NCI-H510A (cell line): ENCODE results near the gene GUCD1.
"Not testable (repeated sequence)": the region's sequence is repeated elsewhere in the genome, so short reads cannot be mapped to it uniquely, and the experiment has no call there.

Experiments used
- DNase-seq: peaks from one replicate; lab custom pipeline; 2025; lab: John Stamatoyannopoulos, UW

Gene GUCD1

DNA sequence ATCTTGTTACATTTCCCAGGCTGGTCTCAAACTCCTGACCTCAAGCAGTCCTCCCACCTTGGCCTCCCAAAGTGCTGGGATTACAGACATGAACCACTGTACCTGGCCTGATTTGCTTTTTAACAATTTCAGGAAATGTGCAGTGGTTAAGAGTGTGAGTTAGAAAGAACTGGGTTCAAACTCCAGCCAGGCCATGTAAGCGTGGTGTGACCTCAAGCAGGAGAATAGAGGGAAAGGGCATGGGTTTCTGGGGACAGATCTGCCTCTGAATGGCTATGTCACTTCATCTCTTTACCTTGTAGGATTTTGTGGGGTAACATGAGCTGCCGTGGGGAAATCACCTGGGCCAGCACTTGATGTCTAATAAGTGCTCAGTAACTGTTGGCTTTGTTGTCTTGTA lies 10.1 kb upstream of the GUCD1 start:
- no peak for DNase-seq

DNA sequence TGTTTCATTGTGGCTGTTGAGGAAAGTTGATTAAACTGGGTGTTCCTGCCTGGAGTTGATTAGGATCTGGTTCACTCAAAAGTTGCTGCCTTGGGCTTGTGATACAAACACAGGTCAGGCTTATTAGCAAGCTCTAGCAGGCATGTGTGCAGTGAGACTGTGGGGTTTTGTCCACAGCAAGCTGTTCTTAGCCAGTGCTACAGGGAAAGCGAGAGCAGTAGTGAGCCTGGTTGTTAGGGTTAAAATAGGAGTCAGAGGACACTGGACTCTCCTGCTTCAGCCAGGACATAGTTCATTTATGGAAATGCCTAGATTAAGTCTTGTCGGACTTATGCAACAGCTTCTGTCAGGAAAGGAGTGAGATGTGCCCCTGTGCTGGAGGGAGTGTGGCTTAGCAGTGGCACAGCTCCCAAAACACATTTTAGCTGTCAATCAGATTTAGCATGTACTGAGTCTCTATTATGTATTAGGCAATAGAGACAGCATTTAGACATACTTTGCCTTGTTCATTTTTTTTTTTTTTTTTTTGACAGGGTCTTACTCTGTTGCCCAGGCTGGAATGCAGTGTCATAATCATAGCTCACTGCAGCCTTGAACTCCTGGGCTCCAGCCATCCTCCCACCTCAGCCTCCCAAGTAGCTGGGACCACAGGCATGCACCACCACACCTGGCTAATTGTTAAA lies 9.6 kb upstream of the GUCD1 start:
- no peak for DNase-seq

DNA sequence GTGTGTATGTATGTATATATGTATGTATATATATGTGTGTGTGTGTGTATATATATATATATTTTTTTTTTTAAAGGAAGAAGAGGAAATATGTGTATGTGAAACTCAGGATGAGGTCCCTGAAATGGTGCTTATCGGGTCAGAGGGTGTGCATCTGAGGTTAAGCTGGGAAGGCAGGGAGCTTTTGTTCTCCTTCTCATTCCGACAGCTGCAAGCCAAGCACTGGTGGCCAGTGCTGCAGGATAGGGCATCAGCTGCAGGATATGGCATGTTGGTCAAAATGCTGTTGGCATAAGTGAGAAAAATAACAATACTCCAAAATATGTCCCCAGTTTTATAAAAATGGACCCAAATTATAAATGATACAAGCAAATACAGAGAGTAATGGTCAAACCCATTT lies 8.3 kb upstream of the GUCD1 start:
- DNase-seq = no peak

DNA sequence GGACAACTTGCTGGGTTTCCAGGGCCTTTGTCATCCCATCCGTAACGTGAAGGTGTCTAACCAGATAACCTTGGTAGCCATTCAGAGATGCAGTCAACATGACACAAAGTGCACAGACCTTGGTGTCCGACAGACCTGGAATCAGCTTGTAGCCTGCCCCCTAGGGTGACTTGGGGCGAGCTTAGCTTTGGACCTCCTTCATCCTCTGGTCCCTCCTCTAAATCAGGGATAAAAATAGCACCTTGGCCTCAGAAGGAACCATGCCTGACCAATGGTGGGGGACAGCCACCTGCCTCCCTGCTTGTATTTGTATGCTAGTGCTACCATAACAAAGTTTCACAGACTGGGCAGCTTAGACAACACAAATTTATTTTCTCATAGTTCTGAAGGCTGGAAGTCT lies 4.5 kb upstream of the GUCD1 start:
- DNase-seq = no peak

DNA sequence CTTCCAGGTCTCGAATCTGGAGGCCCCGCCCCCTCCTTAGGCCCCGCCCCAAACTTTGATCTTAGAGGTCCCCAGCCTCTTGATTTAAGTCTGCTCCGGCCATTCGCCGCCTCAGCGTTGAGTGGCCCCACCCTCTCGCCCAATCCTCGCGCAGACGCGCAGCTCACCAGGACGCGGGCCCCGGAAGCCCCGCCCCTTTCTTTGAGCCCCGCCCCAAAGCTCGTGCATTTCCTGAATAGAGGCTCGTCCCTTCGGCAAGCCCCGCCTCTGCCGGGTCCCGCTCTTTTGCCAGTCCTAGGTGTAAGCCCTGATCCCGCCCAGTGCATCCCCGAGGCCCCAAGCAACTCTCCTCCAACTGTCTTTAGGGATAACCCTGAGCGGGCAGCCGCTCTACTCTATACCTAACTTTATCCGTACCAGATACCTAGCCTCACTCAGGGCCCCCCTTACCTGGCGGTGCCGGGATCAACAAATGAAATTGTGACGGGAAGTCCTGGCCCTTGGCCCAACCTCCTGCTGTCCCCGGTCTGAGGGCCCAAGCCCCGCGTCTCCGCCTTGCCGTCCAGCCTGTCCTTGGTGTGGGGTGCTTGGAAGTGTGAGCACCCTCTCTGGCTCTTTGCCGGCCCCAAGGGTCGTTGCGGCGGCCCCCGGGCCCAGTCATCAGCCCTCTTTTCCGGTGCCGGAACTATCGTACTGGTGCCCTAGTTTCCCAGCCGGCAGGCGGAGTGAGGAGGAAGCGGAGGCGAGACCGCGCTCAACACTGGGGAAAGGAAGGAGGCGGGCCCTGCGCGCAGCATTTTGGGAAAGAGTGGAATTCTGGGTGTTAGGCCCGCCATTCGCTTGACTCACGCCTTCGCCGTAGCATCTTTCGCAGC lies 464 bp upstream of the GUCD1 start, which contains the start of gene SNRPD3:
TSS of gene SNRPD3 (plus strand) at position 835 of the 875 bp plus-strand sequence. CDS start 1,676 bp downstream, outside the sequence.
- DNase-seq = peak; percentile 88

DNA sequence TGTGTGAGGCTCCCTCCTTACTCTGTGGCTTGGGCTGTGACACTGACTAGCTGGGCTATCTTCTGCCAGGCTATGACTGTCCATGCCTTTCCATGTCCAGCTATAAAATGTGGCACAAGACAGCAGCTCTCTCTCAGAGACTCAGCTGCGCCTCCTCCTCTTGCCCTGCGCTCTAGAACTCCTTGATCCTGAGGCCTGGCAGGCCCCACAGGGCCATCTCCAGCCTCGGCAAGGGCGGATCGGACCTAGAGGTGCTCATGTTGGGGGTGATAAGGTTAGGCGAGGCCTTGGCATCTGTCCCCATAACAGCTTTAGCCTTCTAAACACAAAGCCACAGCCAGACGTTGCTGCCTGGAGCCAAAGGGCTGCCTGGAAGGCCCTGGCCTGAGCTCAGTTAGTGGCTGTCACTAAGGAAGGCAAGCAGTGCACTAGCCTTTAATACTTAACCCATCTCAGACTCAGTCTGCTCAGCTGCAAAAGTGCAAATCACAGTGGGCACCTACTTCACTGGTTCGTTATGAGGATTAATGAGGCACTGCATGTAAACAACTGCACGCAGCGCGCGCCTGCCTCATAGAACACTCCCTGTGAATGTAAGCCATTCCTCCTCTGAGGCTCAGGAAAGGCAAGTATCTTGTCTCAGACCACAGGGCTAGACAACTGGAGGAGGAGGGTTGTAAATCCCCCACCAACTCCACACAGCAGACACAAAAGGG lies 1.2 kb downstream of the GUCD1 start:
- no peak for DNase-seq

DNA sequence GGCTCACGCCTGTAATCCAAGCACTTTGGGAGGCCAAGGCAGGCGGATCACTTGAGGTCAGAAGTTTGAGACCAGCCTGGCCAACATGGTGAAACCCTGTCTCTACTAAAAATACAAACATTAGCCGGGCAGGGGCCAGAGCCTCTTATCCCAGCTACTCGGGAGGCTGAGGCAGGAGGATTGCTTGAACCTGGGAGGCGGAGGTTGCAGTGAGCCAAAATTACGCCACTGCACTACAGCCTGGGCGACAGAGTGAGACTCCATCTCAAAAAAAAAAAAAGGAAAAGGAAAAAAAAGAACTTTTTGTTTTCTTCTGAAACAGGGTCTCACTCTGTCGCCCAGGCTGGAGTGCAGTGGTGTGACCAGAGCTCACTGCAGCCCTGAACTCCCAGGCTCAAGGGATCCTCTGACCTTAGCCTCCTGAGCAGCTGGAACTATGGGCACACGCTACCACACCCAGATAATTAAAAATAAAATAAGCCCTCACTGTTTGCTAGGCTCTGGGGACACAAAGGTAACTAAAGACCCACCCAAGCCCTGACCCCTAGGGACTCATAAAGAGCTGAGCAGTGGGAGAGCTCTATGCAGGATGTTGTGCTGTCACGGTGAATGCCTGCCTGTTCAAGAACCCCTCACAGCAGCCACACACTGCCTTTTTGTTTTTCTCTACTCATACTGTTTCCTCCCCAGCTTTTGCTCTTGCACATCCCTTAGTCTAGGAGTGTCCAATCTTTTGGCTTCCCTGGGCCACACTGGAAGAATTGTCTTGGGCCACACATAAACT lies 2.2 kb downstream of the GUCD1 start:
- not testable (repeated sequence) for DNase-seq

DNA sequence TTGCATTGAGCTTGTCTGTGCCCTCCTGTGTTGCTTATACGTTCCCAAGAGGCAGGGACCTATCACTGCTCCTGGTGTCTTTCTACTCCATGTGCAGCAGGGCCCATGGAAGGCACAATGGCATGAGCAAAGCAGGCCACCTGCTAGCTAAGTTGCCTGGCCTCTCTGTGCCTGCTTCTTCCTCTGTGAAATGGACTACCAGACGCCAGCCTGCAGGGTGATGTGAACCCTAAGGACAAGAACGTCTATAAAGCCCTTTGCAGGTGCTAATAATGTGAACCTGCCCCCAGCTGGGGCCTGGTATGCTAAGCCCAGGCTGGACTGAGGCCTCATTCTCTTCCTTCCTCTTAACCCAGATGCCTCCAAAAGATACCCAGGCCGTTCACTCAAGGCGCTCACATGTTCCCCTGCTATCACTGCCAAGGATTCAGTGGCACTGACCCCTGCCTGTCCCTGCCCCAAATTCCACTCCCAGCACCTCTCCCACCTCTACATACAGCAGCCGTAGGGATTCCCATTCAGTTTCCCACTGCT lies 4.0 kb downstream of the GUCD1 start:
- DNase-seq = no peak

DNA sequence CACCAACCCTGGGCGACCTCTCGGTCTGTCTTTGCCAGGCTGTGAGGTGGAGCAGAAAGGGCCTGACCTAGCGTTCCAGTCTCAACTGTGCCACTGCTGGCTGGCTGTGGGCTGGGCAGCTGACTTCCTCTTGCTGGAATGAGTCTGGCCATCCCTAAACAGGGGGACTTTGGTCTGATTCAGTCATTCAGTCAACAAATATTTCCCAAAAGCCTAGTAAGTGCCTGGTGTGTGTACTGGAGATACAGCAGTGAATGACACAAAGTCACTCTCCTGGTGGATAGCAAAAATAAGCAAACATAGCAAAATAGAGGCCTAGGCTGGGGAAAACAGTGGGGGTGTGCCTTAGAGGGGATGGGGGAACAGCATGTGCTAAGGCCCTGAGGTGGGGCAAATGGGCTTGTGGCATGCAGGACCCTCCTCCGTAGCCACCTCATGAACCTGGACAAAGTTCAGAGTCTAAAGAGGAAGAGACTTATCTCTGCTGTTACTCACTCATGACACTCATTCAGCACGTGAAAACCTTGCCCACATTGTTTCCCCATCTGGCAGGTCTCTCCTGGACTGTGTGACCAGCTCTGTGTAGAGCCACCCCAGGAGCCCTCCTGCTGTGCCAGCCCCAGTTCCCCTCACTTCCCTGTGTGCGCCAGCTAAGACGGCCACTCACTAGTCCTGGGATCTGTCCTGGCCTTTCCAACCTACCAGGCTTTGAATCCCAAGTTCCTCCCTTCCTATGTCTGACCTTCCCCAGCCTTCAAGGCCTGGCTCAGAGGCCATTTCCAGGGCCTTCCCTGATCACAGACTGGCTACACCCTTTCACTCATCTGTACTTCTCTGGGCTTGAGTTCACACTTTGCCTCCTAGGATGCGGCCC lies 4.7 kb downstream of the GUCD1 start:
- no peak for DNase-seq

DNA sequence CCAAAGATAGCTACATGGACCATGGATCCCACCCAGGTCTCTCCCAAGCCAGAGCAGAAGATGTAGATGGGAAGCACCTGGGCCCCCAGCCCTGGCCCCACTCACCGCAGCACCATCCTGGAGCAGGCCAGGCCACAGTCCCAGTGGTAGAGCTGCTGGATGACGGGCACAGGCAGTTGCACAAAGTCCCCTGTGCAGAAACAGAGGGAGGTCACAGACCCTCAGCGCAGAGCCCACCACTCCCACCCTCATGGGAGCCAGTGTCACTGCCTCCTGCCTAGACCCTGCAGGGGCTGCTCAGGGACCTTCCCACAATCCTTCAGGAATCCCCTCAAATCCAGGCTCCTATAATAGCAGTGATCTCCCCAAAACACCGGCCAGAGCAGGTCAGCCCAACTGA lies 6.1 kb downstream of the GUCD1 start:
- DNase-seq = no peak

DNA sequence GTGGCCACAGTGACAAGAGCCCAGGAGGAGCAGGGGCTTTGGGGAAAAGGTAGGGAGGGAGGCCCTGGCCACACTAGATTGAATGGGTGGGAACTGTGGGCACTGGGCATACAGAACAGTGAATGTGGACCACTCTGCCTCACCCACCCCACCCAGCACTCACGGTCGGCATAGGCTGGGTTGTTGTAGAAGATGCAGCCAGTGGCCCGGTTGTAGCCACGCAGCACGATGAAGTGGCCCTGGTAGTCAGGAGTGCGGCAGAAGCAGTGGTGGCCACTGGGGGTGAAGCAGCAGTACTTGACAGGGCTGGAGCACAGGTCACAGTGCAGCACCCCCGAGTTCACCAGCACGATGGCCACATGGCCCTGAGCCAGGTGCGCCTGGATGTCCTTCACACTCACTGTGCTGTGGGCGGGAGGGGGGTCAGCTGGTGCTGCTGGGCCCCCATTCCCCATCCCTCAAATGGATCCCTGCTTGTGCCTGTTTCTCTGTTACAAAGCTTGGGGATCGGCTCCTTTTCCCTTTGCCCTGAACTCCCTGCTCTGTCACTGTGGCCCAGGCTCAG lies 11.2 kb downstream of the GUCD1 start:
- no peak for DNase-seq

DNA sequence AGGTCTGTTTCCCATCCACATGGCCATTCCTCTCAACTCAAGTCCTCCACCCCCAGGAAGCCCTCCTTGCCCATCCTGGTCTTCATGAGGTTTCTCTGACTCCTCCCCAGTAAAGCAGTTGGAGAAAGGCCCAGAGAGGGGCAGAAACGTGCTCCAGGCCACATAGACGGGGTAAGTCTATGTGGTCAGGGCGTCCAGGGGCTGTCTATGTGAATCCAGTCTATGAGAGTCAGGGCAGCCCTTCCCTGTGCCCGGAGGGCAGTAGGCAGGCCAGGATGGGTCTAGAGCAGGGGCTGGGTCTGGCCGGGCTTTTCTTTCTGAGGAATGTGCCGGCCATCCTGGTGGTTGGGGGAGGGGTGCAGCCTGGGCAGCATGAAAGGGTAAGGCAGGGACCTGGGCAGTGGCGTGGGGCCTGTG lies 11.7 kb downstream of the GUCD1 start:
- no peak for DNase-seq

DNA sequence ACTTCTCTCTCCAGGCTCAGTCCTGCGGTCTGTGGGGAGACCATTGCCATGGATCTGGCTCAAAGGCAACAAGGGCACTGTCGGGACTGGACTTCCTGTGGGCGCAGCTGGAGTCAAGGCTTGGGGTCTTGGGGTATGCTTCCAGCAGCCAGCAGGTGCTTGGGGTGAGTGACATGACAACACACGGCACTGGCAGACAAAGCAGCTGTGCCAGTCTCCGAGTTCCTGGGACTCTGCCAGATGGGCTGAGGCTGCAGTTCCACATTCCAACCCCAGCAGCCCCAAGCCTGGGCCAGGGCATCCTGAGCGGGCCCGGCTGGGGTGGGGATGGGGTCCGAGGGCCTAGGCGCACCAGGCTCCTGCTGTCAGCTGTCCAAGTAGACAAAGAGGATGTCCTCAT lies 12.3 kb downstream of the GUCD1 start:
- DNase-seq = no peak

DNA sequence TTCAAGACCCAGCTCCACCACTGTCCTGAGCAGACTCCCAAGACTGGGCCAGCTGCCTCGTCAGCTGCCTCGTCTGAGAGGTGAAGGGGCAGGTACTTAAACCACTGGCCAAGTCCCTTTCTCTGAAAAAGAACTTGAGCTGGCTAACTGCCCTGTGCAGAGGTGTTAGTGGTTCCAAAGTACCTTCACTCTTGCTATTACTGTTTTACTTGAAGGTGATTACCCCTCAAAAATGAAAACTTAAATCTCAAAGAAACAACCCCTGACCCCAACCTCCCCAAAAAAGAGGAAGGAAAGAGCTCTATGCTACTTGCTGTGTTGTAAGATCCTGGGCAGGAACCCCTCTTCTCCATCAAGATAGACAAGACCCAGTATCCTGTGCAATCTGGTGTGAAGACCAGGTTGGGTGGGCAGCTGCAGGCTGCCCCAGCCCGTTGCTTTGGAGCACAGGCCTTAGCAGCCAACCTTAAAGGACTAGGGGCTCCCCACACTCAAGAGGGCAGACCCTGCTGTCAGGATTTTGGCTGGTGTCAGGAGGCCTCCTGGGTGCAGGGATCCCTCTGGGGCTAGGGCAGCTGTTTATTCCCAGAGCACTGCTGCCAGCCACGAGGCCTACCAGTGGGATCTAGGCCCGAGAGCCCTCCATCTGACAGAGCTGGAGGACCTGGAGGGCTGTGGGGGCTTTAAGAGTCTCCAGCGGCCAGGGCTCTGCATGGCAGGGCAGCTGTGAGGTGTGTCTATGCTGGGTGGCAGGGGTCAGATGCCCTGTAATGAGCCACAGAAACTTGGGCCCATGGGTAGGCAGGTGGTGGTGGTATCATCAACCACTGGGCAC lies 13.0 kb downstream of the GUCD1 start:
- DNase-seq = no peak

DNA sequence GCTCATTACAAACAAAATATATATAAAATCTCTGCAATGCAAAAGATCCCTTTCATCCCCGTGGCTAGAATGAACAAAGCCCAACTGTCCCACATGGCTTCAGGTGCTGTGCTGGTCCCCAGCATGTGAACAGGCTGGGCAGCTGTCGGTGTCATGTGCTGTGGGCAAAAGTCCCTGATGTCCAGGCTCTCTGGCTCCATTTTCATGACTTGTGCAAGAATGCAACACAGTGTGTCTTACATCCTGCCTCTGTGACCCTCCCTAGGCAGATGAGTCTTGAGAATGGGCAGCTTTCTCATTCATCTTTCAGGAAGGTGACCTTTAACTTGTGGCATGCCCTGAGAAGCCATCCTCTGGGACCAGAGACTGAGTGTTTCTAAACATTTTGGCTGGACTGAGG lies 14.5 kb downstream of the GUCD1 start:
- no peak for DNase-seq

DNA sequence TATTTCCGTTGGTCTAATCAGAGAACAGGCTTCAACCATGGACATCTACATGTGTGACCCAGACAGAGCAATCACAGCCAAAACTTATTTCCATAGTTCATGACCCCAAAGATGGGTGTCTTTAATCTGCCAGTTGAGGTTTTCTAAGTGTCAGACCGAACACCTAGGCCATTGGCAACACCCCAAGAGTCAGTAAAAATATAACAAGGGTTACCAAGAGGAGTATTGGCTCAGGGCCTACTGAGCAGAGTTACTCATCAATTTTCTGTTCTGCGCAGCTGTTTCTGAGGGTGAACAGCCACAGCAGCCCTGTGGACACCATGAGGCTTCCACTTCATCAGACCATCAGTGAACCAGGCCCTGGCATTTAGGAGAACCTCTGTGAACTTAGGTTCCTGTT lies 18.8 kb downstream of the GUCD1 start:
- no peak for DNase-seq

DNA sequence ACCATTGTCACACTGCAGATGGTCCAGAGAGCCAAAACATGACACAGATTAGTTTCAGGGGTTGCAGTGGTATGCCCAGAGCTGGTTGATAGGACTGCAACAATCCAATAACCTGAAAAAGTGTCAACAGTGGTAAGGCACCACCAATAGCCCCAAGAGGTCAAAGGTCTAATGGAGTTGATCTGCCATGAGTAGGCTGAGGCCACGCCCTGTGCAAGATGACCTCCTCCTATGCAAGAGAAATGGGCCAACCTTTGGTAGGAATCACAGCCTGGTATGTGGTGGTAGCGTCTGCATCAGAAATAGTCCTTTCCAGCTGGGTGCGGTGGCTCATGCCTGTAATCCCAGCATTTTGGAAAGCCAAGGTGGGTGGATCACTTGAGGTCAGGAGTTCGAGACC lies 19.6 kb downstream of the GUCD1 start:
- DNase-seq = no peak

DNA sequence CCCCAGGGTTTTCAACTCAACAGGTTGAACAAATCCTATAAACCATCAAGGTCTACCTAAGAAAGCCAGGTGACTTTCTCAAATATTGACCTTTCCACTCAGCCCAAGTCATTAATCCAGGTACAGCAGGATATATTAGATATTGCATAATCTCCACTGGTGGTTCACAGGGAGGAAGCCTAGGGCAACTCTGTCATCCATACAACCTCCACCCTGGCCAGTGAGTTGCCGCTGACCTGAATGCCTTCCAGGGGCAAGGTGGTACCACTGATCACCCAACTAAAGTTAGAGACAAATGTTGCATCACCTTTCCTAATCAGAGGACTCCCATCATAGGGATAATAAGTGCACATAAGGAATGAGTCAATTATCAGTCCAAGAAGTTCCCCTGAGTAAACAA lies 22.9 kb downstream of the GUCD1 start:
- DNase-seq = peak; percentile 16

DNA sequence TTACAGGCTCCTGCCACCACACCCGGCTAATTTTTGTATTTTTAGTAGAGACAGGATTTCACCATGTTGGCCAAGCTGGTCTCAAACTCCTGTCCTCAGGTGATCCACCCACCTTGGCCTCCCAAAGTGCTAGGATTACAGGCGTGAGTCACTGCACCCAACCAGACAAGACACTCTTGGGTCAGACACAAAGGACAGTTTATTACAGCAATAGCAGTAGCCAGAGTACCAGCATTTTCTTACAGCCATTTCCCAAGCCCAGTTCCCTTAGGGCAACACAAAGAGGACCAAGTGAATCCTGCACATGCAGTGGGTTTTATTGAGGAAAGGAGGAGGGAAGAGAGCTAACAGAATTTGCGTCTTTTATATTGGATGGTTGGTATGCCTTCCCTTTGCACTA lies 24.0 kb downstream of the GUCD1 start:
- DNase-seq = not testable (repeated sequence)
